ENCODE results near the gene DMRT3. TPM values are rescaled to one million over a fixed set of nuclear protein-coding genes. Genes with fewer than 3 reads are reported as not detected.
A peak's percentile ranks its signal among the peaks of the same experiment; 100 is the strongest.

The DMRT3 gene
- total and polyA plus RNA-seq, 2 donors (not counting 1 experiment from before 2014, with no cell fraction given) = not detected

DNA sequence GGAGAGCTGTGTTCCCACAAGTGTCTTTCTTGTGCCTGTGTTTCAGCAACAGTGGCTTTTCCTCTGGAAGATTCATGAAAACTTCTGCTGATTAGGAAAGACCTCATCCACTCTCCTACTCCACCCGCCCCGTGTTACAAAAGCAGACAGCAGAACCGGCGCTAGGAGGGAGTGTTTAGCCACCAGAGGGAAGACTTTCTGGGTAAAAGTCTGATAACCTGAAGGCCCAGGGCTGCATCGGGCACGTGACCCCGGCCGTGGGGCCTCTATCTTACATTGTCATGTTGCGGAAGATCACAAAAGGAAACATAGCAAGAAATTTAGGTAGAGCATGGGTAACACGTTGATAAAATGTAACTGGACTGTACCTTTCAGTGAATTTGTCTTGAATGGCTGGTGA, 41.7 kb downstream of the DMRT3 start:
- CTCF ChIA-PET = no interaction called here

GRCh38 chr9:1024112-1024511, 47.7 kb downstream of the DMRT3 start:
- peaks cover 0 to 7% (median 5%) of the 10 kb centered on the region in 4 experiments for H3K27me3 ChIP-seq (replicated peaks in 1 of 4; ENCODE audit: control extremely low read depth in 1 of 4, control insufficient read depth in 3 of 4, insufficient read depth in 4 of 4, low read length in 3 of 4)
- H3K27me3 Mint-ChIP-seq = peaks cover 30% of the 10 kb centered on the region
- POLR2A ChIA-PET = no interaction called here
- intact Hi-C loops (cut with micrococcal nuclease) = no loop called here
- H3K4me3 Mint-ChIP-seq = no peak overlapping the region
- no peaks in the 10 kb centered on the region for H4K20me1 ChIP-seq (ENCODE audit: control insufficient read depth, insufficient read depth, low read length, poor library complexity, severe bottlenecking)
- H3K9ac ChIP-seq (ENCODE audit: low read length) = no peak overlapping the region
- no peak overlapping the region for H3K27ac ChIP-seq (ENCODE audit: low read length in 2 of 2)
- WGBS (ENCODE audit: insufficient coverage) = no CpG with 5 or more reads among the region's 1 CpG
- H3K36me3 ChIP-seq (replicated peaks in 1 of 2; ENCODE audit: control extremely low read depth in 1 of 2, control insufficient read depth in 1 of 2, extremely low read depth in 1 of 2, insufficient read depth in 2 of 2, low read length in 1 of 2) = no peaks in the 10 kb centered on the region
- H3K4me2 ChIP-seq (replicated peaks; ENCODE audit: low read depth, low read length, poor library complexity, severe bottlenecking) = no peak overlapping the region
- H3K4me1 Mint-ChIP-seq = no peaks in the 10 kb centered on the region
- H3K4me1 ChIP-seq (ENCODE audit: control insufficient read depth in 2 of 2, insufficient read depth in 2 of 2, low read length in 2 of 2) = no peaks in the 10 kb centered on the region
- DNase-seq (no peak), ATAC-seq (ENCODE audit: low read depth) (no peak)
- TF ChIP-seq CTCF (IDR thresholded peaks at IDR 0.05) (no peak), EZH2 (IDR thresholded peaks at IDR 0.05; ENCODE audit: borderline replicate concordance, insufficient read depth, low read depth, low read length, poor library complexity, severe bottlenecking) (no peak)
- H3K9me3 Mint-ChIP-seq (ENCODE audit: insufficient read depth) = peaks cover 3% of the 10 kb centered on the region
- no peaks in the 10 kb centered on the region for H3K79me2 ChIP-seq (ENCODE audit: control insufficient read depth, insufficient read depth, low read length)
- no peak overlapping the region for H3K27ac Mint-ChIP-seq
- H3K9me3 ChIP-seq (ENCODE audit: control extremely low read depth in 1 of 3, control insufficient read depth in 2 of 3, insufficient read depth in 1 of 3, low read length in 2 of 3) = peaks cover 0 to 8% (median 5%) of the 10 kb centered on the region in 3 donors
- CTCF ChIA-PET = no interaction called here
- no peak overlapping the region for H3K4me3 ChIP-seq (ENCODE audit: control extremely low read depth in 1 of 5, extremely low read depth in 1 of 5, insufficient read depth in 1 of 5, low read depth in 2 of 5, low read length in 4 of 5)
- H2AFZ ChIP-seq (ENCODE audit: insufficient read depth, low read depth, low read length, poor library complexity, severe bottlenecking) = no peak overlapping the region

More for the DNA sequence above, 41.7 kb downstream of the DMRT3 start:
- no peak for DNase-seq
- peaks cover 2% of the 10 kb centered on the region for H3K9me3 Mint-ChIP-seq (ENCODE audit: insufficient read depth)
- H3K9ac ChIP-seq (ENCODE audit: low read length) = no peak overlapping the region
- no peaks in the 10 kb centered on the region for H3K4me1 ChIP-seq (ENCODE audit: control insufficient read depth in 2 of 2, insufficient read depth in 2 of 2, low read length in 2 of 2)
- no peak overlapping the region for H3K27ac Mint-ChIP-seq
- H3K27me3 Mint-ChIP-seq = peaks cover 35% of the 10 kb centered on the region
- ATAC-seq (ENCODE audit: low read depth) = no peak
- H4K20me1 ChIP-seq (ENCODE audit: control insufficient read depth, insufficient read depth, low read length, poor library complexity, severe bottlenecking) = no peaks in the 10 kb centered on the region
- no peak overlapping the region for H2AFZ ChIP-seq (ENCODE audit: insufficient read depth, low read depth, low read length, poor library complexity, severe bottlenecking)
- peaks cover 0 to 9% (median 6%) of the 10 kb centered on the region in 4 experiments for H3K27me3 ChIP-seq (replicated peaks in 1 of 4; ENCODE audit: control extremely low read depth in 1 of 4, control insufficient read depth in 3 of 4, insufficient read depth in 4 of 4, low read length in 3 of 4)
- POLR2A ChIA-PET = no interaction called here
- intact Hi-C loops (cut with micrococcal nuclease) = no loop called here
- H3K4me3 ChIP-seq (ENCODE audit: control extremely low read depth in 1 of 5, extremely low read depth in 1 of 5, insufficient read depth in 1 of 5, low read depth in 2 of 5, low read length in 4 of 5) = no peak overlapping the region
- no peaks in the 10 kb centered on the region for H3K79me2 ChIP-seq (ENCODE audit: control insufficient read depth, insufficient read depth, low read length)
- TF ChIP-seq CTCF (IDR thresholded peaks at IDR 0.05) (peak; percentile 9), EZH2 (IDR thresholded peaks at IDR 0.05; ENCODE audit: borderline replicate concordance, insufficient read depth, low read depth, low read length, poor library complexity, severe bottlenecking) (no peak)
- H3K4me3 Mint-ChIP-seq = no peak overlapping the region
- peaks cover 0 to 8% (median 6%) of the 10 kb centered on the region in 3 donors for H3K9me3 ChIP-seq (ENCODE audit: control extremely low read depth in 1 of 3, control insufficient read depth in 2 of 3, insufficient read depth in 1 of 3, low read length in 2 of 3)
- no peak overlapping the region for H3K4me2 ChIP-seq (replicated peaks; ENCODE audit: low read depth, low read length, poor library complexity, severe bottlenecking)
- WGBS (ENCODE audit: insufficient coverage) = 7% methylated on average over 7 of the region's 10 CpGs
- H3K27ac ChIP-seq (ENCODE audit: low read length in 2 of 2) = no peak overlapping the region
- no peaks in the 10 kb centered on the region for H3K4me1 Mint-ChIP-seq
- no peaks in the 10 kb centered on the region for H3K36me3 ChIP-seq (replicated peaks in 1 of 2; ENCODE audit: control extremely low read depth in 1 of 2, control insufficient read depth in 1 of 2, extremely low read depth in 1 of 2, insufficient read depth in 2 of 2, low read length in 1 of 2)

Measured in B cell (primary cell).